ENCODE data around the gene MRPL40. TPM values are rescaled to one million over a fixed set of nuclear protein-coding genes. Genes with fewer than 3 reads are reported as not detected.

The MRPL40 gene
- total RNA-seq, 1 experiment from 2014 or later: 40.1 TPM

DNA sequence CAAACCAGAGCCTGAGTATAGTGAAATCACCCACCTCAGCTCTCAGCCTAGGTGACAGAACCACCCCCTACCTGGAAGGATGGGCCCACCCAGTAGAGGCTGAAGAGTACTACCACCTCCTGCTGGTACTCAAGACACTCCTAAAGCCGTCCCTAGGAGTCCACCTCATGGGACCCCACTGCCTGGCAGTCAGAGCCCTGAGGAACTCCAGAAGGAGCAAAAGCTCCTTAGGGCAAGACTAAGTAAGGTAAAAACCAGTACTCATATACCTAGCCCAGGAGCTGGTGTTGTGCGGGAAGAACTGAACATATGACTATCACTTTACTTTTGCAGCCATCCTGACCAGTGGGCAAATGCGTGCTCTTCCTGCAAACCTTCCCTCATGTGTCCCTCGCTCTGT lies 37.1 kb upstream of the MRPL40 start:
- H2AFZ ChIP-seq (ENCODE audit: low read depth, low read length, poor library complexity, severe bottlenecking): no peak overlapping the region
- no peaks in the 10 kb centered on the region for H3K79me2 ChIP-seq (ENCODE audit: insufficient read depth, low read length)
- no peaks in the 10 kb centered on the region for H3K9me2 ChIP-seq (ENCODE audit: insufficient read depth)
- ChIA-PET CTCF (no interaction called here), POLR2A (interaction anchor here (0.6 kb wide), 1 partner anchor 104 kb away, joined by 3 read pairs; the partner anchor contains the start of gene CLTCL1), RAD21 (ENCODE audit: low non-redundant PET in 1 of 2, low total read pairs in 2 of 2, uncharacterized antibody in 2 of 2, unreplicated experiment in 2 of 2) (no interaction called here)
- TF ChIP-seq TCF7L2 (IDR thresholded peaks at IDR 0.05; ENCODE audit: borderline replicate concordance, extremely low read depth, insufficient read depth, insufficient read length): no peak
- no peak for TF ChIP-seq ZNF274 (IDR thresholded peaks at IDR 0.05; ENCODE audit: low read depth, low read length)
- TF ChIP-seq JUND (IDR thresholded peaks at IDR 0.05): no peak
- TF ChIP-seq ZFX (IDR thresholded peaks at IDR 0.05): no peak
- no peak for TF ChIP-seq ELF1 (IDR thresholded peaks at IDR 0.05; ENCODE audit: borderline replicate concordance, low read depth)
- TF ChIP-seq FOSL1 (IDR thresholded peaks at IDR 0.05; ENCODE audit: low read depth): no peak
- no peak for TF ChIP-seq YY1 (IDR thresholded peaks at IDR 0.05; ENCODE audit: extremely low read depth, insufficient replicate concordance, low read depth, low read length)
- TF ChIP-seq CEBPB (IDR thresholded peaks at IDR 0.05; ENCODE audit: low read depth): no peak
- TF ChIP-seq EZH2 (IDR thresholded peaks at IDR 0.05): no peak
- no peak for TF ChIP-seq SP1 (IDR thresholded peaks at IDR 0.05; ENCODE audit: low read depth)
- no peak for TF ChIP-seq MAX (IDR thresholded peaks at IDR 0.05)
- no peak for TF ChIP-seq RAD21 (IDR thresholded peaks at IDR 0.05; ENCODE audit: low read depth)
- TF ChIP-seq CBX3 (IDR thresholded peaks at IDR 0.05; ENCODE audit: low read depth): no peak
- TF ChIP-seq EZH2phosphoT487 (IDR thresholded peaks at IDR 0.05; ENCODE audit: borderline replicate concordance): no peak
- TF ChIP-seq SRF (IDR thresholded peaks at IDR 0.05; ENCODE audit: low read depth): no peak
- TF ChIP-seq CTCF (IDR thresholded peaks at IDR 0.05 in 2 of 3, conservative IDR thresholded peaks at IDR 0.05 in 1 of 3; ENCODE audit: borderline replicate concordance in 1 of 3, insufficient read depth in 1 of 3, low read depth in 2 of 3, low read length in 2 of 3): no peak
- no peak for TF ChIP-seq EGR1 (IDR thresholded peaks at IDR 0.05; ENCODE audit: low read depth)
- no peak for TF ChIP-seq SIN3A (IDR thresholded peaks at IDR 0.05; ENCODE audit: low read depth)
- TF ChIP-seq REST (IDR thresholded peaks at IDR 0.05; ENCODE audit: low read depth): no peak
- no peak for TF ChIP-seq ZBTB33 (IDR thresholded peaks at IDR 0.05; ENCODE audit: extremely low read depth, insufficient replicate concordance, low read length)
- intact Hi-C loops (cut with micrococcal nuclease): no loop called here
- no peak for DNase-seq (ENCODE audit: low read depth, low spot score)
- H3K4me3 ChIP-seq (replicated peaks in 1 of 2; ENCODE audit: low read depth in 1 of 2, low read length in 2 of 2): no peak overlapping the region
- H3K4me1 ChIP-seq (ENCODE audit: control insufficient read depth in 1 of 2, insufficient read depth in 2 of 2, low read length in 2 of 2): no peaks in the 10 kb centered on the region
- peaks cover 19 to 41% of the 10 kb centered on the region in 2 experiments; a peak in 3 of 4 replicates for H3K36me3 ChIP-seq (ENCODE audit: control insufficient read depth in 1 of 2, insufficient read depth in 2 of 2, low read length in 2 of 2)
- no peaks in the 10 kb centered on the region for H3K9me3 ChIP-seq (ENCODE audit: control insufficient read depth in 1 of 2, insufficient read depth in 1 of 2, low read depth in 1 of 2, low read length in 2 of 2)
- no peak overlapping the region for H3K9ac ChIP-seq (ENCODE audit: low read length)
- H3K27ac ChIP-seq (ENCODE audit: low read depth, low read length): no peak overlapping the region
- no peaks in the 10 kb centered on the region for H3K27me3 ChIP-seq (ENCODE audit: insufficient read depth, low read length)
- BruUV-seq (replicated peaks): no TSS peak
- ATAC-seq: no peak
- no peak overlapping the region for H3K4me2 ChIP-seq (ENCODE audit: low read length)
- no peaks in the 10 kb centered on the region for H4K20me1 ChIP-seq (ENCODE audit: insufficient read depth)
